SK-N-MC (cell line): ENCODE data around the gene RPL41.
A peak's percentile ranks its signal among the peaks of the same experiment; 100 is the strongest.

Source experiments
- EZH2 ChIP-seq: fragments of 200-600 bp; sonication (generic); IDR thresholded peaks from one replicate; pipeline ENCODE4 v1.6.1; 2017; ENCODE audit warnings: antibody characterized with exemption
- FOXP2 ChIP-seq: optimal IDR thresholded peaks from 2 replicates; pipeline ENCODE3; 2011; ENCODE audit warnings: mild to moderate bottlenecking, moderate library complexity; ENCODE audit not compliant: insufficient read depth; ENCODE audit errors: extremely low read length, control extremely low read depth
- POLR2AphosphoS5 ChIP-seq: IDR thresholded peaks from 2 replicates; pipeline ENCODE4 v1.6.1; 2012; ENCODE audit warnings: mild to moderate bottlenecking, low read depth, low read length, borderline replicate concordance

DNA sequence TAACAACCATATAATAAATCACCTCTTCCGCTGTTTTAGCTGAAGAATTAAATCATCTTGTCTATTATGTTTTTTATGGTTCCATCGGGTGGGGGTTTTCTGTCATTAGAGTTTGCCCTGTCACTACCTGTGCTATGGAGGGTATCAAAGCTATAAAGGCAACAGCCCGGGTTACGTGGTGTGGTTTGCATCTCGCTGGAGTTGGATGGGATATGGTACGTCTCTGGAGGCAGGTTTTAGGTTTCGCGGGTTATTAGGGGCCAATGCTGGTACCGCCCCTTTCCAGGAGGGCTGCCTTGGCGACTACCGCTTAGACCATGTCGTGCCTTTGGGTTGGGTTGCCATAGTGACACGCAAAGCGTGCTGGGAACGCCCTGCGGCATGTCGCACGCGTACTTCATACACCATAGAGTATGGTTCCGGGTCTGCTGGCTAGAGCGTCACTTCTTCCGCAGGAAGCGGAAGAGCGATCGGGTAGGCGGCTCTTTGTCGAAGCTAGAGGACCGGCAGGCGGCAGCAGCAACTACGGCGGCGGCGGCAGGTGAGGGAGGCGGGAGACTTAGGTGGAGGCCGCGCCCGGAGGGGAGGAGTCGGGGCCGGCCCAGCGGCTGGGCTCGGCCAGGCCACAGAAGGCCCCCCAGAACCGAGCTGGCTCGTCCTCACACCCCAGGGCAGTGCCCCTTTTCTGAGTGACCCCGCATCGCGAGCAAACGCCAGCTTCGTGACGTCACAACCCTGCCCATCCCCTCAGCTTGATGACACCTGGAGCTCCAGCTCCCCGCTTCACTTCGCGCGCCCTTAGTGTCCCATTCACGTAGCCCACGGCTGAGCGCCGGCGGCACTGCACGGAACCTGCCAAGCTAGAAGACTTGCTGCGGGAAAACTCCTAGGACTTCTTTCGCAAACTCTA lies 1.6 kb downstream of the RPL41 start, which contains the start of gene ZC3H10:
- TF ChIP-seq POLR2AphosphoS5 (peak; percentile 99), EZH2 (no peak), FOXP2 (peak; percentile 96)
